Keratinocyte (primary cell): Measurements from ENCODE around the gene PEDS1. TPM values are rescaled to one million over a fixed set of nuclear protein-coding genes. Genes with fewer than 3 reads are reported as not detected.
A peak's percentile ranks its signal among the peaks of the same experiment; 100 is the strongest.

Experiments used
- DNase-seq: peaks from one replicate; pipeline ENCODE4 v3.0.0-alpha.2; 2011; ENCODE audit warnings: low read depth, missing footprints, low spot score
- FAIRE-seq: peaks from 2 replicates; lab custom pipeline; 2011; peaks lifted over from hg19 to GRCh38; lab: Jason Lieb, UNC
- H2AFZ ChIP-seq: 2 replicates; pipeline ENCODE4 v1.6.0; 2012; ENCODE audit warnings: low read length, control low read depth, inconsistent platforms; ENCODE audit not compliant: control insufficient read depth
- H3K27ac ChIP-seq: 2 replicates; pipeline ENCODE4 v1.5.1; 2011; ENCODE audit warnings: low read length; ENCODE audit not compliant: control insufficient read depth, insufficient read depth
- H3K27me3 ChIP-seq: 3 replicates; pipeline ENCODE4 v1.6.0; 2011; ENCODE audit warnings: low read length; ENCODE audit not compliant: control insufficient read depth, insufficient read depth; ENCODE audit errors: extremely low read depth
- H3K36me3 ChIP-seq, 2 experiments: 2 replicates in 1 of 2; 3 replicates in 1 of 2; pipeline ENCODE4 v1.5.1; 2011; ENCODE audit warnings: low read length in 2 of 2, mild to moderate bottlenecking in 1 of 2; ENCODE audit not compliant: control insufficient read depth in 2 of 2, insufficient read depth in 2 of 2; ENCODE audit errors: extremely low read depth in 1 of 2
- H3K4me1 ChIP-seq: 3 replicates; pipeline ENCODE4 v1.5.1; 2011; ENCODE audit warnings: low read length; ENCODE audit not compliant: control insufficient read depth, insufficient read depth; ENCODE audit errors: extremely low read depth
- H3K4me2 ChIP-seq: 3 replicates; pipeline ENCODE4 v1.6.0; 2011; ENCODE audit warnings: low read depth, low read length; ENCODE audit not compliant: control insufficient read depth, insufficient read depth; ENCODE audit errors: extremely low read depth
- H3K4me3 ChIP-seq, 3 experiments: fragments of 200-600 bp in 1 of 3; sonication (generic) in 1 of 3; 2 replicates in 2 of 3; 3 replicates in 1 of 3; pipeline ENCODE4 v1.5.1; 2011 to 2016; ENCODE audit warnings: low read length in 3 of 3, mild to moderate bottlenecking in 3 of 3, control low read depth in 2 of 3, inconsistent platforms in 1 of 3, low read depth in 1 of 3, mixed read lengths in 1 of 3, mixed run types in 1 of 3, moderate library complexity in 1 of 3; ENCODE audit not compliant: control insufficient read depth in 2 of 3, insufficient read depth in 2 of 3; ENCODE audit errors: extremely low read depth in 1 of 3
- H3K79me2 ChIP-seq: 2 replicates; pipeline ENCODE4 v1.6.0; 2012; ENCODE audit warnings: low read length; ENCODE audit not compliant: control insufficient read depth, insufficient read depth
- H3K9ac ChIP-seq: 3 replicates; pipeline ENCODE4 v1.6.0; 2011; ENCODE audit warnings: low read length; ENCODE audit not compliant: control insufficient read depth, insufficient read depth; ENCODE audit errors: extremely low read depth
- H3K9me1 ChIP-seq: 3 replicates; pipeline ENCODE4 v1.6.0; 2011; ENCODE audit warnings: low read length; ENCODE audit not compliant: control insufficient read depth, insufficient read depth; ENCODE audit errors: extremely low read depth
- H3K9me3 ChIP-seq: 2 replicates; pipeline ENCODE4 v1.5.1; 2012; ENCODE audit warnings: low read depth, low read length; ENCODE audit not compliant: control insufficient read depth
- H4K20me1 ChIP-seq: 3 replicates; pipeline ENCODE4 v1.6.0; 2011; ENCODE audit warnings: low read length; ENCODE audit not compliant: control insufficient read depth, insufficient read depth; ENCODE audit errors: extremely low read depth
- EZH2 ChIP-seq: IDR thresholded peaks from one replicate; pipeline ENCODE4 v1.6.1; 2012; ENCODE audit warnings: inconsistent platforms, mild to moderate bottlenecking, low read length, moderate library complexity
- dilution Hi-C: fragments of 300-500 bp; cut with MboI; formaldehyde crosslinking; loops from one replicate; pipeline ENCODE4 v1.7.0; 2020; ENCODE audit warnings: low sequenced_read_pairs; ENCODE audit not compliant: extremely low pct_ligation_motif_present
- polyA plus RNA-seq, 5 experiments: library from polyadenylated mRNA; depleted of rRNA in 3 of 5; stranded (reverse) in 3 of 5; stranded (forward) in 1 of 5; unstranded in 1 of 5; fragments of >200 nt; gene quantifications; 1 replicate in 1 of 5; 2 replicates in 3 of 5; 3 replicates in 1 of 5; pipeline versions ENCODE4 v1.2.1 to v1.2.3, GENCODE V29; 2011 to 2012; ENCODE audit warnings: missing spikeins in 2 of 5, low read depth in 1 of 5, low replicate concordance in 1 of 5
- TF ChIP-seq, protein P1 (sequence below), 3 experiments: IDR thresholded peaks in 1 of 3; conservative IDR thresholded peaks in 1 of 3; optimal IDR thresholded peaks in 1 of 3; 2 replicates in 2 of 3; 3 replicates in 1 of 3; pipeline versions ENCODE3 to v1.5.1; 2011; ENCODE audit warnings: low read length in 3 of 3, mild to moderate bottlenecking in 3 of 3, moderate library complexity in 2 of 3, control low read depth in 1 of 3, inconsistent platforms in 1 of 3; ENCODE audit not compliant: insufficient read depth in 2 of 3; ENCODE audit errors: extremely low read depth in 1 of 3

PEDS1 gene
- polyA plus RNA-seq, 1 donor (not counting 4 experiments of a cell fraction or from before 2014, with no cell fraction given) = 48.7 TPM

DNA sequence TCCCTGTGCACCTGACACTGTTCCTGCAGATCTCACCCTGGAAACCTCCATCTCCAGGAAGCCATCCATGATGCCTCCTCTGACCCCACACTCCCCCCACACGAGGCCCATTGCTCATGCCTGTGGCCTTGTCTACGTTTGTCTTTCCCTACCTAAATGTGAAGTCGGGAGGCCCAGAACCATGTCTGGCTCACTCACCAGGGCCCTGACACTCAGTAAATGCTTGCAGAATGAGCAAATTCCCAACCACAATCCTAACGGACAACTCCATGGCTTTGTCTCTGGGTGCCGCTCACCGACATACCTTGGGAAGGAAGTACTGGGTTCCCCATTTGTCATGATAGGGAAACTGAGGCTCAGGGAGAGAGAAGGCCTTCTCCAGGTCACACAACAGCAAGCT lies 7.3 kb downstream of the PEDS1 start:
- H3K27ac ChIP-seq = peak overlapping the region; percentile 98
- peak overlapping the region; percentile 94 for H3K4me2 ChIP-seq
- dilution Hi-C loops = no loop called here
- no peak for TF ChIP-seq EZH2
- TF ChIP-seq, protein P1, sequence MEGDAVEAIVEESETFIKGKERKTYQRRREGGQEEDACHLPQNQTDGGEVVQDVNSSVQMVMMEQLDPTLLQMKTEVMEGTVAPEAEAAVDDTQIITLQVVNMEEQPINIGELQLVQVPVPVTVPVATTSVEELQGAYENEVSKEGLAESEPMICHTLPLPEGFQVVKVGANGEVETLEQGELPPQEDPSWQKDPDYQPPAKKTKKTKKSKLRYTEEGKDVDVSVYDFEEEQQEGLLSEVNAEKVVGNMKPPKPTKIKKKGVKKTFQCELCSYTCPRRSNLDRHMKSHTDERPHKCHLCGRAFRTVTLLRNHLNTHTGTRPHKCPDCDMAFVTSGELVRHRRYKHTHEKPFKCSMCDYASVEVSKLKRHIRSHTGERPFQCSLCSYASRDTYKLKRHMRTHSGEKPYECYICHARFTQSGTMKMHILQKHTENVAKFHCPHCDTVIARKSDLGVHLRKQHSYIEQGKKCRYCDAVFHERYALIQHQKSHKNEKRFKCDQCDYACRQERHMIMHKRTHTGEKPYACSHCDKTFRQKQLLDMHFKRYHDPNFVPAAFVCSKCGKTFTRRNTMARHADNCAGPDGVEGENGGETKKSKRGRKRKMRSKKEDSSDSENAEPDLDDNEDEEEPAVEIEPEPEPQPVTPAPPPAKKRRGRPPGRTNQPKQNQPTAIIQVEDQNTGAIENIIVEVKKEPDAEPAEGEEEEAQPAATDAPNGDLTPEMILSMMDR (optimal IDR thresholded peaks at IDR 0.05 in 1 of 3, IDR thresholded peaks at IDR 0.05 in 1 of 3, conservative IDR thresholded peaks at IDR 0.05 in 1 of 3; ENCODE audit: extremely low read depth in 1 of 3, insufficient read depth in 2 of 3, low read length in 3 of 3) = no peak
- H3K36me3 ChIP-seq = peaks cover 29 to 48% of the 10 kb centered on the region in 2 experiments
- no peak for FAIRE-seq
- H3K9me1 ChIP-seq = peaks cover 3% of the 10 kb centered on the region
- no peaks in the 10 kb centered on the region for H3K9me3 ChIP-seq
- H2AFZ ChIP-seq = no peak overlapping the region
- peaks cover 68% of the 10 kb centered on the region for H3K79me2 ChIP-seq
- H3K9ac ChIP-seq = peak overlapping the region; percentile 85
- H3K4me1 ChIP-seq = peaks cover 84% of the 10 kb centered on the region
- peaks cover 10% of the 10 kb centered on the region for H4K20me1 ChIP-seq
- DNase-seq = no peak
- H3K27me3 ChIP-seq = no peaks in the 10 kb centered on the region
- peak overlapping the region in 2 of 3 experiments; percentile 65 to 66 for H3K4me3 ChIP-seq

- Histone ChIP-seq H3K36me3 (peaks cover 29 to 49% of the 10 kb centered on the region in 2 experiments), H3K27me3 (no peaks in the 10 kb centered on the region), H3K79me2 (peaks cover 66% of the 10 kb centered on the region), H3K4me3 (no peak overlapping the region), H2AFZ (no peak overlapping the region), H3K9me1 (peaks cover 4% of the 10 kb centered on the region), H4K20me1 (peaks cover 12% of the 10 kb centered on the region), H3K9ac (peak overlapping the region; percentile 85), H3K27ac (peak overlapping the region; percentile 98), H3K9me3 (no peaks in the 10 kb centered on the region), H3K4me2 (no peak overlapping the region), H3K4me1 (peaks cover 84% of the 10 kb centered on the region)
- dilution Hi-C loops = no loop called here
- FAIRE-seq (no peak), DNase-seq (no peak)
- TF ChIP-seq EZH2 = no peak
- TF ChIP-seq, protein P1 (optimal IDR thresholded peaks at IDR 0.05 in 1 of 3, IDR thresholded peaks at IDR 0.05 in 1 of 3, conservative IDR thresholded peaks at IDR 0.05 in 1 of 3; ENCODE audit: extremely low read depth in 1 of 3, insufficient read depth in 2 of 3, low read length in 3 of 3) = no peak
These were observed 8.0 kb downstream of the PEDS1 start for GRCh38 chr20:50145566-50145965.
